HG02840 (cell line): ENCODE data around the gene SHANK1.

Experiments
- ATAC-seq: cut with Tn5 transposase; IDR thresholded peaks from one replicate; pipeline ENCODE4 v1.9.1; 2021; ENCODE audit warnings: mild to moderate bottlenecking, moderate library complexity, moderate number of reproducible peaks; ENCODE audit not compliant: unreplicated experiment, low FRiP score

SHANK1 gene

DNA sequence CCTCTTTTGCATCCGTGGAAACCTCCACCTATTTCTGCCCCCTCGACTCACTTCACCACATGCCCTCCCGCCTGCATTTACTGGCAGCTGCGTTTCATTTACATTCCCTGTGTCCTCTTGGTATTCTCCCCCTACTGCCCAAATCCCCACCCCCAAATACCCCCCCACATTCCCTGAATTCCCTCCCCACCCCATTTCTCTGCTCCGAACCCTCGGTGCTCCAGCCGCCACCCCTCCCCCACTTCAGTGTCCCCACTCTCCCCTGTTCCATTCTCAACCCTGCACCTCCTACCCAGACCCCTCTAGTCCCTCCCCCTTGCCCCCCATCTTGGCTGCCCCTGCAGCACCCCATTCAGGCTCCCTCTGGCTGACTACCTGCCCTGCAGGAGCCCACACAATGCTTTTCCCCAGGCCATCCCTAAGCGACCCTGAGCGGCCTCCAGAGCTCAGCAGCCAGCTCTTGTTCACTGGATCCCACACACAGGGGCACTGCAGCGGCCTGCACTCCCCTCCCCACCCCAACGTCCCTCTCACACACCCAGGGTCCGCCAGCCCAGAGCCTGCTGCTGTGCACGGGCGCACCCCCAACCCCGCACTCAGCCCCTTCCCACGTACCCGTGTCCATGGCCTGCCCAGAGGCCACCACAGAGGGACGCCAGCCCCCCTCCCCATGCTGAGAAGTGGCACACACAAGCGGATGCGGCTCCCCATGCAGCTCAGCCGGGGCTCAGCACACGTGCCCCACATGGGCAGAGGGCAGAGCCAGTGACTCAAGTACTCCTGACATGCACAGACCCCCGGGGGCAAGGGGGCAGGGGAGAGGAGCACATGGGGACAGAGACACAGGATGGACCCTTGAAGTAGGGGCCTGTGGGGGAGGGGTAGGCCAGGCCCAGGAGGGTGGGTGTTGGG, 26.3 kb downstream of the SHANK1 start:
- no peak for ATAC-seq

GRCh38 chr19:50690439-50690838, 29.2 kb downstream of the SHANK1 start:
- no peak for ATAC-seq

DNA sequence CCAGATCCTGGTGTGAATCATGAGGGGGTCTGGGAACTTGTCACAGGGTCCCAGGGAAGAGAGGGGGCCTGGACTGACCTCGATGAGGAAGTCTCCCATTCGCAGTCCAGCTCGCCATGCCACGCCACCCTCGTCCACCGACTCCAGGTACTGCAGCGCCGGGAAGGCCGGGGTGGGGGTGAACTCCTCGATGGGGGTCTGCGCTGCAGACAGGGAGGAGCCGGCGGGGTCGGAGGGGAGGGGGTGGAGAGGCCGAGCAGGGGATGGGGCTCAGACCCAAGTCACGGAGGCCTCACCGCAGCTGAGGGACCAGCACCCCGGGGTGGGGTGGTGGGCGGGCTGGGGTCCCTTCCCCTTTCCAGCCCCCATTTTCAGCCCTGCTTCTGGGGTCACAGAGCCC, 30.8 kb downstream of the SHANK1 start:
- no peak for ATAC-seq

DNA sequence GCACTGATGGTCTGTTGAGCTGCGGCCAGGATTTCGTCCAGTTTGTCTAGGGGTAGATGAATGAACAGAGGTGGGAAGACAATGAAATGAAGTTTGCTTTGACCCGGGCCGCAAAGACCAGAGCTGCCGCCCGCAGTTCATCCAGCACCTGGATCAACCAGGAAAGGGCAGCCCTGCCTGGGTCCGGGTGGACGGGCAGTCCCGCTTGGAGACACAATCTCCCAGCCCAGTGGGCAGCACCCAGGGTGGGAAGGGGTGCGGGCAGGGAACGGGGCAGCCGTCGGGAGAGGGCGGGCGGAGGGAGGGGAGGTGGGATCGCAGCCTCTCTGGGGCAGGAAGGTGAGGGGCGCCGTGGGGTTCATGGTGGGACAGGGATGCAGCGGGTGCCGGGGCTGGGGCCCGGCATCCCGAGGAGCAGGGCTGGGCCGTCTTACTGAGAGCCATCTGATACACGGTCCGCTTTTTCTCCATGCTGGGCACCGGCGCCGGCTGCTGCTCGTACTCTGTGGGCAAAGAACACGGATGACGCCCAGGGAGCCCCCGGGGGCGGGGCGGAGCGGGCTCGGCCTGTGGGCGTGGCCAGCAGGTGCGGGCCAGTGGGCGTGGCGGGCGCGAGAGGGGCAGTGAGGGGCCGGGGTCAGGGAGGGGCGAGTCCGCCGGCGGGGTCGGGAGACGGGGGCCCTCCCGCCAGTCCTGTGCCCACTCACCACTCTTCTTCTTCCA, 33.1 kb downstream of the SHANK1 start:
- ATAC-seq = no peak

DNA sequence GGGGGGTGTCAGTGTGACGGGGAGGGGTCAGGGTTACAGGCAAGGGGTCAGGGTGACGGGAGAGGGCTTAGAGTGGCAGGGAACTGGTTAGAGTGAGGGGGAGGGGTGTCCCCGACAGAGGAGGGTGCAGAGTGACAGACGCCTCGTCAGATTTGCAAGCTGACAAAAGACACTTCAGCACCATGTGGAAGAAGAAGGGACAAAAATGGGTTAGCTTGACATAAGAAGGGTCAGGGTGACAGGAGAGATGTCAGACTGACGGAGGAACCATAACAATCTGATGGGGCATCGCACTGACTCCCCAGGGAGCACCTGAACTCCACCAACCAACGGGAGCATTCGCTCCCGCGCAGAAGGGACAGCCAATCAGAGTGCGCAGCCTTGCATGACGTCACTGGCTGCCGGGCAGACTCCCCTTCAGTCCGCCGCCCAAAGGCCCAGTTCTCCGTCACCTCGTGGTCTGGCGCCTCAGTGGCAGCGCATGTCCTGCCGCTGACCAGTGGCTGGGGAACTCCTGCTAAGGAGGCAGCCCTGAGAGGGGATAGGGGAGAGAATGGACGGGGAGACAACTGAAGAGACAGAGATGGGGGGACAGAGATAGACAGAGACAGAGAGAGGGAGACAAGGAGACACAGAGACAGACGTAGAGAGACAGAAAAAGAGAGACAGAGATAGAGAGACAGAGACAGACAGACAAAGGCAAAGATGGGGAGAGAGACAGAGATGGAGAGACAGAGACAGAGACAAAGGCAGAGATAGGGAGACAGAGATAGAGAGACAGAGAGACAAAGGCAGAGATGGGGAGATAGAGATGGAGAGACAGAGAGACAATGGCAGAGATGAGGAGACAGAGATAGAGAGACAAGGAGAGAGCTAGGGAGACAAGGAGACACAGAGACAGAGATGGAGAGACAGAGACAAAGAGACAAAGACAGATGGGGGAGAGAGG, 40.2 kb downstream of the SHANK1 start:
- ATAC-seq = no peak

DNA sequence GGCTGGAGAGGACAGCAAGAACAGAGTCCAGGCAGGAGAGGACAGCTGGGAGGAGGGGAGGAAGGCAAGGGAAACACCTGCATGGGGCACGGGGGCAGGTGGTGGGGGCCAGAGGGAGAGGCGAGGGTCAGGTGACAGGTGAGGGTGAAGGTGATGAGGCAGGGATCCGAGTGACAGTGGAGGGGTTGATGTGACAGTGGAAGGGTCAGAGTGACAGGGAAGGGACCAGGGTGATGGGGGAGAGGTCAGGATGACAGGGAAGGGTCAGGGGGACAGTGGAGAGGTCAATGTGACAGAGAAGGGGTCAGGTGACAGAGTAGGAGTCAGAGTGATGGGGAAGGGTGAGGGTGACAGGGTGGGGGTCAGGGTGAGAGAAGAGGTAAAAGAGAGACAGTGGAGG, 41.3 kb downstream of the SHANK1 start:
- no peak for ATAC-seq

GRCh38 chr19:50677636-50678035, 42.0 kb downstream of the SHANK1 start:
- no peak for ATAC-seq

- ATAC-seq = no peak
Measured at GRCh38 chr19:50676625-50677197, 42.9 kb downstream of the SHANK1 start.

- ATAC-seq = no peak
Measured at GRCh38 chr19:50673118-50673517, 46.5 kb downstream of the SHANK1 start.

GRCh38 chr19:50670102-50670380, 49.6 kb downstream of the SHANK1 start:
- ATAC-seq = no peak

GRCh38 chr19:50669302-50670101, 50.1 kb downstream of the SHANK1 start:
- no peak for ATAC-seq

DNA sequence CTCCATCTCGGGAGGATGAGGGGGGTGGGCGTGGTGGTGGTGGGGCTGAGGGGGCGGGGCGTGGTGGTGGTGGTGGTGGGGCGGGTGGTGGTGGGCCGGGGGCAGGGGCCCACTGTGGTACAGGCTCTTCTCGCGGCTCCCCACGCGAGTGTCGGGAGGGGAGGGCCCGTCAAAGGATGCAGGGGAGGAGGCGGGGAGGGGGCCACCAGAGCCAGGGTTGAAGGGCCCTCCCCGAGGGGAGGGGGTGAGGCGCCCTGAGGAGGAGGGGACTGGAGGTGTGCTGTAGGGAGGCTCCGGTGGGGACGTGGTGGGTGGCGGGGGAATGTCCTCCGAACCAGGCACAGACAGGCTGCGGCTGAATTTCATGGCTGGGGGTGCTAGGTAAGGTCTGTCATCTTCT, 50.7 kb downstream of the SHANK1 start:
- ATAC-seq = no peak

DNA sequence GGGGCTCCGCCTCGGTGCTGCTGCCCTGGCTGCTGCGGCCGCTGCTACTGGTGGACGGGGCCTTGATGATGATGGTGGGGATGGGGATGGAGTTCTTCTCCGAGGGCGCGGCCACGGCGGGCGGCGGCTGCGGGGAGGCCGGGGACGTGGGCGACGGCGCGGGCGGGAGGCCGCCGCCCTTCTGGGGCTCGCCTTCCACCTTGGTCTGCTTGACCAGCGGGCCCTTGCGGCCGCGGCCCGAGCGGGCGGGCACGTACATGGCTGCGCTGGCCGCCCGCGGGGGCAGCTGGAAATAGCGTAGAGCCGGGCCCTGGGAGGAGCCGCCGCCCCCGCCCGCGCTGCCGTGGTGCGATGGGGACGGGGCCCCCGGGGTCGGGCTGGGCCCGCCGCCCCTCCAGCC, 51.2 kb downstream of the SHANK1 start:
- ATAC-seq = no peak

GRCh38 chr19:50667759-50668231, 51.8 kb downstream of the SHANK1 start:
- ATAC-seq = no peak

GRCh38 chr19:50667177-50667758, 52.3 kb downstream of the SHANK1 start:
- no peak for ATAC-seq

DNA sequence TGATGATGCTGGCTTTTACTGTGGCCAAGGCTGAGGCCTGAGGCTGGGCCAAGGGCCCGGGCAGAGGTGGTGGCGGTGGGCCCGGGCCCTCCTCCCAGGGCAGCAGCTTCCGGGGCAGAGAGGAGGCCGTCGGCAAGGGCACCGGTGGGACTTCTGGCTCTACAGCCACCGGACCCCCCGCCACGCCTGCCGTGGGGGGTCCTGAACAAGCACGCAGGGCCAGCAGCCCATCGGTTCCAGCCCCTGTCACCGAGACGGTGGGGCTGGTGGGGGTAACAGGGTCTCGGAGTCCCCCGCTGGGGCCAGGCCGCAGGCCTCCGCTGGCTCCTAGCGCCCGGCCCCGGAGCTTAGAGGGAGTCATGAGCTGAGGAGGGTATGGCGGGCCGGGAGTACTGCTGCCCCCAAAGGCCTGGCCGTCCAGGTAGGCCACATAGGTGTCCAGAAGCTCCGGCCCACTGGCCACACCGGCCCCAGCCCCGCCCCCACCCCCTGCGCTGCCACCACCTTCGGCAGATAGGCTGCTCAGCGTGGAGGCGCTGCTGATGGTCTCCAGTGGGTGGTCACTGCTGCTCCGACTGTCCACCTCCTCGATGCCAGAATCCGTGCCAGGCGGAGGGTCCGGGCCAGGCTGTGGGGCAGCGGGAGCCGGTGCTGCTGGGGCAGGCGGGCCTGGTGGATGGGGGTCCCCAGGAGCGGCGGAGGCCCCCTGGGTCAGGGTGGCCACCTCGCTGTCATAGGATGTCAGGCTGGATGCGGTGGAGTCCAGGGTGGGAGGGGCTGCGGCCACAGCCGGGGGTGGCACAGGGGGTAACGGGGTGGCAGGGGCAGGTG, 53.0 kb downstream of the SHANK1 start:
- no peak for ATAC-seq

DNA sequence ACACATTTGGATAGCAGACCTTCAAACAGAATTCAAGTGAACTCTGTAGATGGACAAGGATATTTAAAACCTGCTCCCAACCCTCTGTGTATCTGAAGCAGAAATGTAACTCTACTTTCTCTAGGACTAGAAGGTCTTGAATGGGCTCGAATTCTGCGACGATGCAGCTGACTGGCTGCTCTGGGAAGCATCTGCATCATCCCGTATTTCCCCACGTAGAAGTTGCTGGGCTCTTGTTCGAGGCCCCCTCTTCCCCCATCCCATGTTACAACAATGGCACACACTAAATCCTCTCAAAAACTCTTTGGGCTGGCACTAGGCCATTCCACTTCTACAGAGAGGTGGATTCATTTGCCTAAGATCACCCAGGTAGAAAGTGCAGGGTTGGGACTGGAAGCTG, 55.4 kb downstream of the SHANK1 start:
- no peak for ATAC-seq

- no peak for ATAC-seq
Measured at GRCh38 chr19:50663482-50663790, 56.2 kb downstream of the SHANK1 start.
